ENCODE results near the gene GLT8D2. TPM values are rescaled to one million over a fixed set of nuclear protein-coding genes. Genes with fewer than 3 reads are reported as not detected.

The GLT8D2 gene
- total RNA-seq, 3 donors from 2014 or later (not counting 1 experiment from before 2014, with no cell fraction given), result 0.19 to 0.48 (median 0.32) TPM

- peaks cover 31 to 37% of the 10 kb centered on the region in 2 donors for H3K4me1 Mint-ChIP-seq
These were observed 92.1 kb downstream of the GLT8D2 start for GRCh38 chr12:103957865-103958388.

DNA sequence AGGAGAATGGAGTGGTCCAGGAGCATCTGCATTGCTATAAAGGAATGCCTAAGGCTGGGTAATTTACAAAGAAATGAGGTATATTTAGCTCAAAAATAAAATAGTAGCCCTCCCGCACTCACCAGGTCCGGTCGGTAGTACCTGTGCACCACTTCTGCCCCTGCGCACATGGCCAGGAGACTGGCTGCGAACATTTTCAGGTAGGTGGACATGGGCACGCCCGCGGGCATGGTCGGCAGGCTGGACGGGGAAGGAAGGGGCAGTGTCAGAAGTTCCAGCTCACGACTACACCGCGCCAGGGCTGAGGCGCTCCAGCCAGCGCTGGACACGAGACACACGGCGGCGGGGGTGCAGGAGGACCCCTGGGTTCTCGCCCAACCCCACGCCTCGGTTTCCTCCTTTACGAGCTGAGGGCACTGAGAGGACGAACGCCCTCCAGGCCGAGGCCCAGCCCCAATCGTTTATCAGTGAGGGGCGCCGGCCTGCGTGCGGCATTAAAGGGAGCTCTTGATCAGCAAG is 93.4 kb downstream of the GLT8D2 start:
- peak overlapping the region; percentile 53 for H3K4me3 ChIP-seq (ENCODE audit: low read length)
- H3K27ac ChIP-seq (ENCODE audit: low read length), result peak overlapping the region; percentile 91
- H3K27me3 ChIP-seq (ENCODE audit: control insufficient read depth, insufficient read depth, low read length), result no peaks in the 10 kb centered on the region
- no peak for TF ChIP-seq CTCF (IDR thresholded peaks at IDR 0.05)
- Mint-ChIP-seq H3K27ac (peak overlapping the region; percentile 96 to 99), H3K4me3 (peak overlapping the region; percentile 99), H3K27me3 (ENCODE audit: low read depth in 2 of 2) (no peaks in the 10 kb centered on the region), H3K9me3 (no peaks in the 10 kb centered on the region), H3K4me1 (peaks cover 31 to 42% of the 10 kb centered on the region in 2 donors), H3K36me3 (no peaks in the 10 kb centered on the region)
- H3K4me1 ChIP-seq (ENCODE audit: control insufficient read depth, insufficient read depth, low read length), result peaks cover 19% of the 10 kb centered on the region
- no peaks in the 10 kb centered on the region for H3K9me3 ChIP-seq (ENCODE audit: control insufficient read depth, insufficient read depth, low read length)
- H3K36me3 ChIP-seq (ENCODE audit: control insufficient read depth, insufficient read depth, low read length), result peaks cover 29% of the 10 kb centered on the region
- DNase-seq, result no peak
- intact Hi-C loops (cut with micrococcal nuclease), result loop anchor here (1.0 to 5.0 kb wide), 3 partner anchors 9 to 114 kb away; partner anchors contain the start of genes HSP90B1, NT5DC3 and TDG
- peak in 1 of 3 donors; percentile 8 for ATAC-seq
- under 1% methylated on average over 31 of the region's 31 CpGs for WGBS (ENCODE audit: insufficient coverage)

More at GRCh38 chr12:103957865-103958388, 92.1 kb downstream of the GLT8D2 start:
- Histone ChIP-seq H3K27ac (ENCODE audit: low read length) (peak overlapping the region; percentile 91), H3K36me3 (ENCODE audit: control insufficient read depth, insufficient read depth, low read length) (peaks cover 15% of the 10 kb centered on the region), H3K4me3 (ENCODE audit: low read length) (no peak overlapping the region), H3K9me3 (ENCODE audit: control insufficient read depth, insufficient read depth, low read length) (no peaks in the 10 kb centered on the region), H3K4me1 (ENCODE audit: control insufficient read depth, insufficient read depth, low read length) (peaks cover 19% of the 10 kb centered on the region), H3K27me3 (ENCODE audit: control insufficient read depth, insufficient read depth, low read length) (no peaks in the 10 kb centered on the region)
- H3K4me3 Mint-ChIP-seq, result peak overlapping the region; percentile 99
- peak overlapping the region; percentile 96 to 99 for H3K27ac Mint-ChIP-seq
- no peaks in the 10 kb centered on the region for H3K36me3 Mint-ChIP-seq
- H3K27me3 Mint-ChIP-seq (ENCODE audit: low read depth in 2 of 2), result no peaks in the 10 kb centered on the region
- TF ChIP-seq CTCF (IDR thresholded peaks at IDR 0.05), result no peak
- ATAC-seq (no peak), DNase-seq (no peak)
- no peaks in the 10 kb centered on the region for H3K9me3 Mint-ChIP-seq
- intact Hi-C loops (cut with micrococcal nuclease), result loop anchor here (1.0 to 5.0 kb wide), 3 partner anchors 7 to 116 kb away; partner anchors contain the start of genes HSP90B1, NT5DC3 and TDG
- 99% methylated on average over 6 of the region's 7 CpGs for WGBS (ENCODE audit: insufficient coverage)

DNA sequence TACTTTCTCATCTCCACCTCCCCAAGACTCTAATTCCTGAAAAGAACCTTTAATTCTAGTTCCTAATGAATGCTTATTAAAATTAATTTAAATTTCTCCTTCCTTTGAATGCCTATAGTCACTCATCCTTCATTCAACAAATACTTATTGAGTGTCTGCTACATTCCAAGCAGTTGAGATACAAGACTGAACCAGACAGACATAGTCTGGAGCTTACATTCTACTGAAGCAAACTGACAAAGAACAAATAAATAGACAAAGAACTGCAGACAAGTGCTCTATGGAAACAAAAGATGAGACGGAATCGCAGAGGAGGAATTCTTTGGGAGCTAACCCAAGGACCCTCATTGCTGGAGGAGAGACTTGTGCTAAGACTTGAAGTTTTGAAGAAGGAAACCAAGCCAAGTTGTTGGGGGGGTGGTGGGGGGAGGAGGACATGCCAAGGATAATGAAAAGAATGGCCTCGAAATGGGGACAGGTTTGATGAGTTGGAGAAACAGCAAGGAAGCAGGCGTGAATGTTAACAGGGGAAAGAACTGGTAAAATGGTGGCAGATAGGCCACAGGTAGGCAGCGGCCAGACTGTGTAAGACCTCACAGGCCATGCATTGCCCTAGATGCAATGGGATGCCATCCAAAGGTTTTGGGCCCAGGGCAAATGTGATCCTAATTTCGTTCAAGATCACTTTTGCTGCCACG is 94.0 kb downstream of the GLT8D2 start:
- TF ChIP-seq CTCF (IDR thresholded peaks at IDR 0.05), result no peak
- Mint-ChIP-seq H3K4me1 (peaks cover 31 to 42% of the 10 kb centered on the region in 2 donors), H3K27ac (peak overlapping the region; percentile 96 to 99), H3K9me3 (no peaks in the 10 kb centered on the region), H3K4me3 (peak overlapping the region; percentile 99), H3K27me3 (ENCODE audit: low read depth in 2 of 2) (no peaks in the 10 kb centered on the region), H3K36me3 (no peaks in the 10 kb centered on the region)
- Histone ChIP-seq H3K9me3 (ENCODE audit: control insufficient read depth, insufficient read depth, low read length) (no peaks in the 10 kb centered on the region), H3K4me3 (ENCODE audit: low read length) (peak overlapping the region; percentile 53), H3K27ac (ENCODE audit: low read length) (no peak overlapping the region), H3K4me1 (ENCODE audit: control insufficient read depth, insufficient read depth, low read length) (peaks cover 19% of the 10 kb centered on the region), H3K27me3 (ENCODE audit: control insufficient read depth, insufficient read depth, low read length) (no peaks in the 10 kb centered on the region), H3K36me3 (ENCODE audit: control insufficient read depth, insufficient read depth, low read length) (peaks cover 35% of the 10 kb centered on the region)
- WGBS (ENCODE audit: insufficient coverage), result 41% methylated on average over 7 of the region's 7 CpGs
- ATAC-seq, result no peak
- intact Hi-C loops (cut with micrococcal nuclease), result loop anchor here (5.0 kb wide), 1 partner anchor 114 kb away; the partner anchor contains the start of gene NT5DC3
- no peak for DNase-seq
